SK-N-SH (cell line): Measurements from ENCODE around the gene TBC1D1. TPM values are rescaled to one million over a fixed set of nuclear protein-coding genes. Genes with fewer than 3 reads are reported as not detected.

Experiments used
- CTCF ChIA-PET: fragments of 300-600, 350-600 bp; formaldehyde crosslinking; extraction: SDS; loops from one replicate; lab custom pipeline; 2021; lab: Yijun Ruan, JAX
- POLR2A ChIA-PET: fragments of 350-600 bp; sonication (Branson Sonifier 250); formaldehyde crosslinking; extraction: SDS; loops from one replicate; lab custom pipeline; 2020; ENCODE audit warnings: antibody characterized with exemption, inconsistent platforms; lab: Yijun Ruan, JAX
- DNase-seq: peaks from one replicate; pipeline ENCODE4 v3.0.0; 2012
- H2AFZ ChIP-seq: fragments of 200-600 bp; sonication (generic); 2 replicates; pipeline ENCODE4 v1.8.1; 2016; ENCODE audit warnings: antibody characterized with exemption, mild to moderate bottlenecking, low read depth
- H3F3A ChIP-seq: fragments of 200-600 bp; sonication (generic); replicated peaks from 2 replicates; pipeline ENCODE3; 2016; ENCODE audit warnings: antibody characterized with exemption, mild to moderate bottlenecking; ENCODE audit not compliant: insufficient read depth
- H3K27ac ChIP-seq, 2 experiments: fragments of 200-500 bp in 1 of 2; fragments of 200-600 bp in 1 of 2; sonication (Bioruptor generic) in 1 of 2; sonication (generic), shearing (Covaris generic) in 1 of 2; 2 replicates each; pipeline versions ENCODE4 v1.5.1 to v1.6.1; 2014 to 2016; ENCODE audit warnings: low read depth in 2 of 2, inconsistent platforms in 1 of 2, low read length in 1 of 2, mild to moderate bottlenecking in 1 of 2, mixed read lengths in 1 of 2
- H3K27me3 ChIP-seq: fragments of 200-600 bp; sonication (generic), shearing (Covaris generic); 2 replicates; pipeline ENCODE4 v1.6.1; 2016; ENCODE audit warnings: mixed run types; ENCODE audit not compliant: insufficient read depth
- H3K36me3 ChIP-seq, 2 experiments: fragments of 200-500 bp in 1 of 2; fragments of 200-600 bp in 1 of 2; sonication (Bioruptor generic) in 1 of 2; sonication (generic) in 1 of 2; replicated peaks in 1 of 2; 2 replicates each; pipeline versions ENCODE3 to v1.5.1; 2014 to 2016; ENCODE audit warnings: low read length in 1 of 2, mild to moderate bottlenecking in 1 of 2; ENCODE audit not compliant: insufficient read depth in 2 of 2, control insufficient read depth in 1 of 2
- H3K4me1 ChIP-seq, 2 experiments: fragments of 200-500 bp in 1 of 2; fragments of 200-600 bp in 1 of 2; sonication (Bioruptor generic) in 1 of 2; sonication (generic), shearing (Covaris generic) in 1 of 2; 2 replicates each; pipeline versions ENCODE4 v1.5.1 to v1.6.1; 2014 to 2016; ENCODE audit warnings: low read depth in 1 of 2, low read length in 1 of 2, mixed run types in 1 of 2; ENCODE audit not compliant: insufficient read depth in 2 of 2, control insufficient read depth in 1 of 2
- H3K4me2 ChIP-seq: fragments of 200-600 bp; sonication (generic), shearing (Covaris generic); 2 replicates; pipeline ENCODE4 v1.6.1; 2017; ENCODE audit warnings: mixed run types
- H3K4me3 ChIP-seq, 2 experiments: fragments of 200-500 bp in 1 of 2; fragments of 200-600 bp in 1 of 2; sonication (Bioruptor generic) in 1 of 2; sonication (generic), shearing (Covaris generic) in 1 of 2; 2 replicates each; pipeline versions ENCODE4 v1.5.1 to v1.8.1; 2014 to 2016; ENCODE audit warnings: low read depth in 2 of 2, inconsistent platforms in 1 of 2, low read length in 1 of 2, mild to moderate bottlenecking in 1 of 2, mixed read lengths in 1 of 2, moderate library complexity in 1 of 2
- H3K79me2 ChIP-seq: fragments of 200-600 bp; sonication (generic); 2 replicates; pipeline ENCODE4 v1.8.1; 2017; ENCODE audit warnings: mild to moderate bottlenecking; ENCODE audit not compliant: insufficient read depth
- H3K9ac ChIP-seq: fragments of 200-600 bp; sonication (generic); 2 replicates; pipeline ENCODE4 v1.6.1; 2017; ENCODE audit warnings: mixed run types
- H3K9me2 ChIP-seq: fragments of 200-600 bp; sonication (generic); 2 replicates; pipeline ENCODE4 v1.6.1; 2017; ENCODE audit warnings: mixed run types
- H3K9me3 ChIP-seq: fragments of 200-600 bp; sonication (generic); 2 replicates; pipeline ENCODE4 v1.6.1; 2017; ENCODE audit warnings: mixed run types, mild to moderate bottlenecking, moderate library complexity
- H4K20me1 ChIP-seq: fragments of 200-600 bp; sonication (generic); 2 replicates; pipeline ENCODE4 v1.6.1; 2017; ENCODE audit warnings: mild to moderate bottlenecking, mixed run types; ENCODE audit not compliant: insufficient read depth
- CTCF ChIP-seq: fragments of 200-600 bp; sonication (generic); IDR thresholded peaks from 2 replicates; pipeline ENCODE4 v1.6.1; 2017; ENCODE audit warnings: antibody characterized with exemption, mild to moderate bottlenecking, moderate library complexity
- ELF1 ChIP-seq: IDR thresholded peaks from 2 replicates; pipeline ENCODE4 v1.4.0; 2012
- EP300 ChIP-seq, 2 experiments: IDR thresholded peaks; 2 replicates each; pipeline versions ENCODE4 v1.4.0 to v1.6.1; 2012; ENCODE audit warnings: borderline replicate concordance in 1 of 2, low read depth in 1 of 2, low read length in 1 of 2
- EZH2phosphoT487 ChIP-seq: fragments of 200-600 bp; sonication (generic); IDR thresholded peaks from 2 replicates; pipeline ENCODE4 v1.6.1; 2017; ENCODE audit warnings: low read depth, mixed run types, mild to moderate bottlenecking, antibody characterized with exemption, moderate library complexity, borderline replicate concordance
- FOXM1 ChIP-seq: IDR thresholded peaks from 2 replicates; pipeline ENCODE4 v1.4.0; 2012; ENCODE audit warnings: low read depth, mild to moderate bottlenecking
- GATA2 ChIP-seq: sonication (generic); formaldehyde crosslinking; IDR thresholded peaks from 2 replicates; pipeline ENCODE4 v1.5.0; 2020; ENCODE audit warnings: mild to moderate bottlenecking, missing genetic modification reagents
- MAX ChIP-seq: IDR thresholded peaks from 2 replicates; pipeline ENCODE4 v1.4.0; 2012; ENCODE audit warnings: low read depth
- MEF2A ChIP-seq: IDR thresholded peaks from 2 replicates; pipeline ENCODE4 v1.4.0; 2012; ENCODE audit warnings: low read depth, borderline replicate concordance
- MXI1 ChIP-seq: IDR thresholded peaks from 2 replicates; pipeline ENCODE4 v1.6.1; 2012; ENCODE audit warnings: mild to moderate bottlenecking, low read depth, low read length, improper control_type of control experiment
- PBX3 ChIP-seq: IDR thresholded peaks from 2 replicates; pipeline ENCODE4; 2012
- RAD21 ChIP-seq: IDR thresholded peaks from 2 replicates; pipeline ENCODE4 v1.6.1; 2012; ENCODE audit warnings: mild to moderate bottlenecking, low read length
- RCOR1 ChIP-seq: fragments of 150-350 bp; IDR thresholded peaks from 2 replicates; pipeline ENCODE4 v1.6.1; 2017; ENCODE audit warnings: antibody characterized with exemption, low read length
- SIN3A ChIP-seq: IDR thresholded peaks from 2 replicates; pipeline ENCODE4 v1.6.1; 2012; ENCODE audit warnings: low read depth, mild to moderate bottlenecking, low read length, moderate library complexity, borderline replicate concordance
- TAF1 ChIP-seq: IDR thresholded peaks from 2 replicates; pipeline ENCODE4 v1.6.1; 2012; ENCODE audit warnings: low read depth, mild to moderate bottlenecking, low read length, moderate library complexity, borderline replicate concordance
- USF2 ChIP-seq: fragments of 150-350 bp; IDR thresholded peaks from 2 replicates; pipeline ENCODE4 v1.6.1; 2017; ENCODE audit warnings: antibody characterized with exemption, low read length, low read depth, borderline replicate concordance
- YY1 ChIP-seq: IDR thresholded peaks from 2 replicates; pipeline ENCODE4 v1.4.0; 2012; ENCODE audit warnings: low read depth, mild to moderate bottlenecking
- ZBTB33 ChIP-seq: IDR thresholded peaks from 2 replicates; pipeline ENCODE4 v1.4.0; 2012; ENCODE audit warnings: low read depth, borderline replicate concordance
- WGBS: methylation state at CpG from one replicate; pipeline ENCODE4 v1.1.6; 2017; ENCODE audit warnings: low lambda C conversion rate; 5-methylcytosine and 5-hydroxymethylcytosine counted together
- polyA plus RNA-seq, 3 experiments: library from polyadenylated mRNA; depleted of rRNA; stranded (reverse); fragments of >200 nt; gene quantifications; 2 replicates each; pipeline ENCODE4 v1.2.3, GENCODE V29; 2012

Gene TBC1D1
- polyA plus RNA-seq, 1 of the 3 experiments (the other 2 are of a cell fraction) = 29.8 TPM

- no peak for TF ChIP-seq EP300 (IDR thresholded peaks at IDR 0.05; ENCODE audit: borderline replicate concordance in 1 of 2, low read depth in 1 of 2, low read length in 1 of 2)
- TF ChIP-seq CTCF = no peak
- no peak for TF ChIP-seq EZH2phosphoT487
- TF ChIP-seq RAD21 = no peak
- TF ChIP-seq USF2 = no peak
- no peak for TF ChIP-seq RCOR1
- TF ChIP-seq YY1 = no peak
- no peak for TF ChIP-seq MXI1
- no peak for TF ChIP-seq FOXM1
- TF ChIP-seq ELF1 = no peak
- TF ChIP-seq SIN3A = no peak
- TF ChIP-seq TAF1 = no peak
- TF ChIP-seq MEF2A = no peak
- no peak for TF ChIP-seq ZBTB33
- no peak for TF ChIP-seq GATA2 (CRISPR knock-in tag)
- TF ChIP-seq MAX = no peak
- TF ChIP-seq PBX3 = no peak
- CTCF ChIA-PET = interaction anchor here (1.0 kb wide), 1 partner anchor 63 kb away, joined by 3 read pairs; no protein-coding TSS in a partner anchor
- Histone ChIP-seq H3K9ac (no peak overlapping the region), H3K27ac (no peak overlapping the region), H3K4me3 (no peak overlapping the region), H2AFZ (no peak overlapping the region), H3K4me1 (no peaks in the 10 kb centered on the region), H3K79me2 (no peaks in the 10 kb centered on the region), H3K4me2 (no peak overlapping the region), H3K27me3 (no peaks in the 10 kb centered on the region), H3F3A (peaks cover under 1% of the 10 kb centered on the region), H3K36me3 (peaks cover 0 to 2% of the 10 kb centered on the region in 2 experiments), H3K9me2 (no peaks in the 10 kb centered on the region), H4K20me1 (no peaks in the 10 kb centered on the region), H3K9me3 (no peaks in the 10 kb centered on the region)
- POLR2A ChIA-PET = no interaction called here
- 91% methylated on average over 3 of the region's 3 CpGs for WGBS
- DNase-seq = no peak
Measured at GRCh38 chr4:37867102-37867501, 23.8 kb upstream of the TBC1D1 start.
